ENCODE measurements around the gene ATP12A. TPM values are rescaled to one million over a fixed set of nuclear protein-coding genes. Genes with fewer than 3 reads are reported as not detected.

ATP12A gene
- total RNA-seq, 1 experiment from 2014 or later: not detected

GRCh38 chr13:24659239-24659638, 21.0 kb upstream of the ATP12A start:
- Histone ChIP-seq H3K4me1 (ENCODE audit: low read length) (peaks cover 46% of the 10 kb centered on the region), H3K4me2 (ENCODE audit: low read depth, low read length, poor library complexity, severe bottlenecking) (no peak overlapping the region), H2AFZ (ENCODE audit: low read length) (no peak overlapping the region), H3K36me3 (ENCODE audit: insufficient read depth, low read length) (no peaks in the 10 kb centered on the region), H4K20me1 (ENCODE audit: insufficient read depth, low read depth, low read length) (peaks cover 5% of the 10 kb centered on the region; the same call in 1 of the 2 replicates), H3K27ac (ENCODE audit: low read length) (no peak overlapping the region), H3K9ac (ENCODE audit: low read length) (no peak overlapping the region), H3K9me3 (ENCODE audit: low read length) (no peaks in the 10 kb centered on the region), H3K9me2 (replicated peaks; ENCODE audit: insufficient read depth, low read length) (no peaks in the 10 kb centered on the region), H3K27me3 (ENCODE audit: low read length) (no peaks in the 10 kb centered on the region), H3K79me2 (ENCODE audit: low read length) (no peaks in the 10 kb centered on the region), H3K4me3 (ENCODE audit: low read length) (no peak overlapping the region)
- DNase-seq: no peak

GRCh38 chr13:24660023-24660741, 20.0 kb upstream of the ATP12A start:
- DNase-seq: no peak
- H3K4me3 ChIP-seq (ENCODE audit: low read length): no peak overlapping the region
- no peaks in the 10 kb centered on the region for H3K9me3 ChIP-seq (ENCODE audit: low read length)
- H2AFZ ChIP-seq (ENCODE audit: low read length): no peak overlapping the region
- no peaks in the 10 kb centered on the region for H3K9me2 ChIP-seq (replicated peaks; ENCODE audit: insufficient read depth, low read length)
- H4K20me1 ChIP-seq (ENCODE audit: insufficient read depth, low read depth, low read length): peaks cover 9% of the 10 kb centered on the region
- H3K27me3 ChIP-seq (ENCODE audit: low read length): no peaks in the 10 kb centered on the region
- peaks cover 49% of the 10 kb centered on the region for H3K4me1 ChIP-seq (ENCODE audit: low read length)
- no peaks in the 10 kb centered on the region for H3K36me3 ChIP-seq (ENCODE audit: insufficient read depth, low read length)
- H3K9ac ChIP-seq (ENCODE audit: low read length): no peak overlapping the region
- H3K27ac ChIP-seq (ENCODE audit: low read length): no peak overlapping the region
- no peak overlapping the region for H3K4me2 ChIP-seq (ENCODE audit: low read depth, low read length, poor library complexity, severe bottlenecking)
- H3K79me2 ChIP-seq (ENCODE audit: low read length): no peaks in the 10 kb centered on the region

GRCh38 chr13:24661713-24662112, 18.5 kb upstream of the ATP12A start:
- no peak overlapping the region for H3K27ac ChIP-seq (ENCODE audit: low read length)

GRCh38 chr13:24662195-24663088, 17.8 kb upstream of the ATP12A start:
- H3K9ac ChIP-seq (ENCODE audit: low read length): no peak overlapping the region
- H3K27me3 ChIP-seq (ENCODE audit: low read length): no peaks in the 10 kb centered on the region
- DNase-seq: no peak
- peaks cover 53% of the 10 kb centered on the region for H3K4me1 ChIP-seq (ENCODE audit: low read length)
- no peak overlapping the region for H2AFZ ChIP-seq (ENCODE audit: low read length)
- no peaks in the 10 kb centered on the region for H3K36me3 ChIP-seq (ENCODE audit: insufficient read depth, low read length)
- peak overlapping the region; percentile 49; the same call in 1 of the 2 replicates for H3K4me3 ChIP-seq (ENCODE audit: low read length)
- peaks cover 11% of the 10 kb centered on the region for H4K20me1 ChIP-seq (ENCODE audit: insufficient read depth, low read depth, low read length)
- H3K9me3 ChIP-seq (ENCODE audit: low read length): no peaks in the 10 kb centered on the region
- no peaks in the 10 kb centered on the region for H3K79me2 ChIP-seq (ENCODE audit: low read length)
- H3K4me2 ChIP-seq (ENCODE audit: low read depth, low read length, poor library complexity, severe bottlenecking): peak overlapping the region; percentile 73
- no peak overlapping the region for H3K27ac ChIP-seq (ENCODE audit: low read length)
- H3K9me2 ChIP-seq (replicated peaks; ENCODE audit: insufficient read depth, low read length): no peaks in the 10 kb centered on the region

More at GRCh38 chr13:24661713-24662112, 18.5 kb upstream of the ATP12A start:
- peaks cover 11% of the 10 kb centered on the region for H4K20me1 ChIP-seq (ENCODE audit: insufficient read depth, low read depth, low read length)
- peak; percentile 83 for DNase-seq
- no peak overlapping the region for H2AFZ ChIP-seq (ENCODE audit: low read length)
- peak overlapping the region; percentile 73 for H3K4me2 ChIP-seq (ENCODE audit: low read depth, low read length, poor library complexity, severe bottlenecking)
- H3K79me2 ChIP-seq (ENCODE audit: low read length): no peaks in the 10 kb centered on the region
- H3K4me1 ChIP-seq (ENCODE audit: low read length): peaks cover 53% of the 10 kb centered on the region
- peak overlapping the region; percentile 49; the same call in 1 of the 2 replicates for H3K4me3 ChIP-seq (ENCODE audit: low read length)
- H3K9me3 ChIP-seq (ENCODE audit: low read length): no peaks in the 10 kb centered on the region
- H3K9me2 ChIP-seq (replicated peaks; ENCODE audit: insufficient read depth, low read length): no peaks in the 10 kb centered on the region
- no peaks in the 10 kb centered on the region for H3K36me3 ChIP-seq (ENCODE audit: insufficient read depth, low read length)
- no peaks in the 10 kb centered on the region for H3K27me3 ChIP-seq (ENCODE audit: low read length)
- no peak overlapping the region for H3K9ac ChIP-seq (ENCODE audit: low read length)

GRCh38 chr13:24663089-24663395, 17.2 kb upstream of the ATP12A start:
- peaks cover 11% of the 10 kb centered on the region for H4K20me1 ChIP-seq (ENCODE audit: insufficient read depth, low read depth, low read length)
- H3K4me3 ChIP-seq (ENCODE audit: low read length): no peak overlapping the region
- H3K4me2 ChIP-seq (ENCODE audit: low read depth, low read length, poor library complexity, severe bottlenecking): no peak overlapping the region
- H2AFZ ChIP-seq (ENCODE audit: low read length): no peak overlapping the region
- H3K9me2 ChIP-seq (replicated peaks; ENCODE audit: insufficient read depth, low read length): no peaks in the 10 kb centered on the region
- no peak for DNase-seq
- no peaks in the 10 kb centered on the region for H3K9me3 ChIP-seq (ENCODE audit: low read length)
- no peaks in the 10 kb centered on the region for H3K27me3 ChIP-seq (ENCODE audit: low read length)
- H3K27ac ChIP-seq (ENCODE audit: low read length): no peak overlapping the region
- H3K4me1 ChIP-seq (ENCODE audit: low read length): peaks cover 52% of the 10 kb centered on the region
- no peaks in the 10 kb centered on the region for H3K79me2 ChIP-seq (ENCODE audit: low read length)
- no peak overlapping the region for H3K9ac ChIP-seq (ENCODE audit: low read length)
- no peaks in the 10 kb centered on the region for H3K36me3 ChIP-seq (ENCODE audit: insufficient read depth, low read length)

- Histone ChIP-seq H3K27me3 (ENCODE audit: low read length) (no peaks in the 10 kb centered on the region), H3K27ac (ENCODE audit: low read length) (no peak overlapping the region), H3K4me2 (ENCODE audit: low read depth, low read length, poor library complexity, severe bottlenecking) (no peak overlapping the region), H4K20me1 (ENCODE audit: insufficient read depth, low read depth, low read length) (peaks cover 11% of the 10 kb centered on the region), H3K36me3 (ENCODE audit: insufficient read depth, low read length) (no peaks in the 10 kb centered on the region), H3K9me3 (ENCODE audit: low read length) (no peaks in the 10 kb centered on the region), H3K79me2 (ENCODE audit: low read length) (no peaks in the 10 kb centered on the region), H3K4me3 (ENCODE audit: low read length) (no peak overlapping the region), H3K9ac (ENCODE audit: low read length) (no peak overlapping the region), H3K4me1 (ENCODE audit: low read length) (peaks cover 46% of the 10 kb centered on the region), H2AFZ (ENCODE audit: low read length) (no peak overlapping the region), H3K9me2 (replicated peaks; ENCODE audit: insufficient read depth, low read length) (no peaks in the 10 kb centered on the region)
- DNase-seq: no peak
These were observed 16.6 kb upstream of the ATP12A start for GRCh38 chr13:24663586-24663985.

GRCh38 chr13:24664726-24665409, 15.3 kb upstream of the ATP12A start:
- H4K20me1 ChIP-seq (ENCODE audit: insufficient read depth, low read depth, low read length): peaks cover 11% of the 10 kb centered on the region
- no peak overlapping the region for H3K4me3 ChIP-seq (ENCODE audit: low read length)
- no peak overlapping the region for H3K4me2 ChIP-seq (ENCODE audit: low read depth, low read length, poor library complexity, severe bottlenecking)
- H3K27me3 ChIP-seq (ENCODE audit: low read length): no peaks in the 10 kb centered on the region
- peaks cover 37% of the 10 kb centered on the region for H3K4me1 ChIP-seq (ENCODE audit: low read length)
- no peaks in the 10 kb centered on the region for H3K9me2 ChIP-seq (replicated peaks; ENCODE audit: insufficient read depth, low read length)
- no peak overlapping the region for H2AFZ ChIP-seq (ENCODE audit: low read length)
- DNase-seq: peak; percentile 35
- H3K9ac ChIP-seq (ENCODE audit: low read length): no peak overlapping the region
- H3K36me3 ChIP-seq (ENCODE audit: insufficient read depth, low read length): no peaks in the 10 kb centered on the region
- H3K27ac ChIP-seq (ENCODE audit: low read length): no peak overlapping the region
- H3K9me3 ChIP-seq (ENCODE audit: low read length): no peaks in the 10 kb centered on the region
- H3K79me2 ChIP-seq (ENCODE audit: low read length): no peaks in the 10 kb centered on the region

GRCh38 chr13:24668511-24668910, 11.7 kb upstream of the ATP12A start:
- Histone ChIP-seq H3K36me3 (ENCODE audit: insufficient read depth, low read length) (no peaks in the 10 kb centered on the region), H3K9me2 (replicated peaks; ENCODE audit: insufficient read depth, low read length) (no peaks in the 10 kb centered on the region), H3K27me3 (ENCODE audit: low read length) (no peaks in the 10 kb centered on the region), H2AFZ (ENCODE audit: low read length) (no peak overlapping the region), H3K4me2 (ENCODE audit: low read depth, low read length, poor library complexity, severe bottlenecking) (no peak overlapping the region), H3K79me2 (ENCODE audit: low read length) (no peaks in the 10 kb centered on the region), H3K27ac (ENCODE audit: low read length) (no peak overlapping the region), H3K9me3 (ENCODE audit: low read length) (no peaks in the 10 kb centered on the region), H4K20me1 (ENCODE audit: insufficient read depth, low read depth, low read length) (peaks cover 5% of the 10 kb centered on the region), H3K9ac (ENCODE audit: low read length) (no peak overlapping the region), H3K4me1 (ENCODE audit: low read length) (peaks cover 37% of the 10 kb centered on the region), H3K4me3 (ENCODE audit: low read length) (no peak overlapping the region)
- no peak for DNase-seq
